K562 (cell line): Measurements from ENCODE around the gene RIN3.

ENCODE experiments used
- CEBPB ChIP-seq: fragments of 450-650 bp; IDR thresholded peaks from 2 replicates; pipeline ENCODE4 v1.6.1; 2016; ENCODE audit warnings: missing genetic modification characterization, missing compliant biosample characterization
- EP400 ChIP-seq: fragments of 450-650 bp; IDR thresholded peaks from 2 replicates; pipeline ENCODE4 v1.6.1; 2017; ENCODE audit warnings: antibody characterized with exemption, mild to moderate bottlenecking, moderate library complexity
- KAT7 ChIP-seq: sonication (generic); formaldehyde crosslinking; IDR thresholded peaks from 2 replicates; pipeline ENCODE4 v1.8.0; 2022; ENCODE audit warnings: missing genetic modification reagents, mild to moderate bottlenecking, borderline replicate concordance
- NR1H2 ChIP-seq: sonication (generic); formaldehyde crosslinking; IDR thresholded peaks from 2 replicates; pipeline ENCODE4 v1.4.0; 2020; ENCODE audit warnings: mild to moderate bottlenecking, missing genetic modification reagents
- POLR2AphosphoS5 ChIP-seq: IDR thresholded peaks from 2 replicates; pipeline ENCODE4 v1.6.1; 2011; ENCODE audit warnings: mild to moderate bottlenecking, low read depth, low read length, moderate library complexity; ENCODE audit not compliant: control insufficient read depth, insufficient read depth
- SREBF1 ChIP-seq: fragments of 150-350 bp; IDR thresholded peaks from 2 replicates; pipeline ENCODE4 v1.6.1; 2014; ENCODE audit warnings: antibody characterized with exemption, low read depth, low read length, borderline replicate concordance
- TF ChIP-seq, protein P1 (sequence below), 3 experiments: IDR thresholded peaks in 2 of 3; conservative IDR thresholded peaks in 1 of 3; 2 replicates each; pipeline ENCODE4 v1.5.1; 2011 to 2012; ENCODE audit warnings: low read length in 3 of 3, mild to moderate bottlenecking in 3 of 3, control low read depth in 2 of 3, improper control_type of control experiment in 1 of 3, inconsistent platforms in 1 of 3, low read depth in 1 of 3, mixed read lengths in 1 of 3, moderate library complexity in 1 of 3; ENCODE audit not compliant: insufficient read depth in 2 of 3
- TF ChIP-seq, protein P2 (sequence below): sonication (generic); formaldehyde crosslinking; IDR thresholded peaks from 2 replicates; pipeline ENCODE4 v1.8.0; 2023; ENCODE audit warnings: mild to moderate bottlenecking, missing genetic modification reagents

DNA sequence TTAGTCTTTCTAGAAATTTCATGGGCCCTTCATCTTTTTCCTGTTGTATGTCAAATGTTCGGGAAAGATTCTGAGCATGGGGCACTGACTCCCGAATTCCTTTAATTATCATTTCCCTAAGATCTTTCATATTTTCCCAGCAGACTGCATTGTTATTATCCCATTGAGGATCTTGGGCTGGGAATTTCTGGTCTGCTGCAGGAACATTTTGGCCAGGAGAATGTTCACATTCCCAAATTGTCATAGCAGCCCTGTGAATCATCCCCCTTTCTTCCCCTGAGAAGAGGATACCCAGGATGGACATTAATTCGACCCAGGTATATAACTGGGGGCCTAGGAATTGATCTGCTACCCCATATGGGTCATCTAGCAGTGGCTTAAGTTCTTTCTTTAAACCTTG, 112.5 kb downstream of the RIN3 start:
- TF ChIP-seq KAT7 (CRISPR knock-in tag) = no peak
- TF ChIP-seq, protein P1, sequence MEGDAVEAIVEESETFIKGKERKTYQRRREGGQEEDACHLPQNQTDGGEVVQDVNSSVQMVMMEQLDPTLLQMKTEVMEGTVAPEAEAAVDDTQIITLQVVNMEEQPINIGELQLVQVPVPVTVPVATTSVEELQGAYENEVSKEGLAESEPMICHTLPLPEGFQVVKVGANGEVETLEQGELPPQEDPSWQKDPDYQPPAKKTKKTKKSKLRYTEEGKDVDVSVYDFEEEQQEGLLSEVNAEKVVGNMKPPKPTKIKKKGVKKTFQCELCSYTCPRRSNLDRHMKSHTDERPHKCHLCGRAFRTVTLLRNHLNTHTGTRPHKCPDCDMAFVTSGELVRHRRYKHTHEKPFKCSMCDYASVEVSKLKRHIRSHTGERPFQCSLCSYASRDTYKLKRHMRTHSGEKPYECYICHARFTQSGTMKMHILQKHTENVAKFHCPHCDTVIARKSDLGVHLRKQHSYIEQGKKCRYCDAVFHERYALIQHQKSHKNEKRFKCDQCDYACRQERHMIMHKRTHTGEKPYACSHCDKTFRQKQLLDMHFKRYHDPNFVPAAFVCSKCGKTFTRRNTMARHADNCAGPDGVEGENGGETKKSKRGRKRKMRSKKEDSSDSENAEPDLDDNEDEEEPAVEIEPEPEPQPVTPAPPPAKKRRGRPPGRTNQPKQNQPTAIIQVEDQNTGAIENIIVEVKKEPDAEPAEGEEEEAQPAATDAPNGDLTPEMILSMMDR (IDR thresholded peaks at IDR 0.05 in 2 of 3, conservative IDR thresholded peaks at IDR 0.05 in 1 of 3; ENCODE audit: insufficient read depth in 2 of 3, low read depth in 1 of 3, low read length in 3 of 3) = no peak
- no peak for TF ChIP-seq SREBF1
- no peak for TF ChIP-seq POLR2AphosphoS5
- TF ChIP-seq, protein P2, sequence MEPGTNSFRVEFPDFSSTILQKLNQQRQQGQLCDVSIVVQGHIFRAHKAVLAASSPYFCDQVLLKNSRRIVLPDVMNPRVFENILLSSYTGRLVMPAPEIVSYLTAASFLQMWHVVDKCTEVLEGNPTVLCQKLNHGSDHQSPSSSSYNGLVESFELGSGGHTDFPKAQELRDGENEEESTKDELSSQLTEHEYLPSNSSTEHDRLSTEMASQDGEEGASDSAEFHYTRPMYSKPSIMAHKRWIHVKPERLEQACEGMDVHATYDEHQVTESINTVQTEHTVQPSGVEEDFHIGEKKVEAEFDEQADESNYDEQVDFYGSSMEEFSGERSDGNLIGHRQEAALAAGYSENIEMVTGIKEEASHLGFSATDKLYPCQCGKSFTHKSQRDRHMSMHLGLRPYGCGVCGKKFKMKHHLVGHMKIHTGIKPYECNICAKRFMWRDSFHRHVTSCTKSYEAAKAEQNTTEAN = no peak
- no peak for TF ChIP-seq EP400
- no peak for TF ChIP-seq CEBPB (tag)
- TF ChIP-seq NR1H2 (CRISPR knock-in tag) = no peak
